ENCODE data around the gene ATP5PD. TPM values are rescaled to one million over a fixed set of nuclear protein-coding genes. Genes with fewer than 3 reads are reported as not detected.

Gene ATP5PD
- total RNA-seq, 4 donors from 2014 or later, result 172 to 408 (median 330) TPM

DNA sequence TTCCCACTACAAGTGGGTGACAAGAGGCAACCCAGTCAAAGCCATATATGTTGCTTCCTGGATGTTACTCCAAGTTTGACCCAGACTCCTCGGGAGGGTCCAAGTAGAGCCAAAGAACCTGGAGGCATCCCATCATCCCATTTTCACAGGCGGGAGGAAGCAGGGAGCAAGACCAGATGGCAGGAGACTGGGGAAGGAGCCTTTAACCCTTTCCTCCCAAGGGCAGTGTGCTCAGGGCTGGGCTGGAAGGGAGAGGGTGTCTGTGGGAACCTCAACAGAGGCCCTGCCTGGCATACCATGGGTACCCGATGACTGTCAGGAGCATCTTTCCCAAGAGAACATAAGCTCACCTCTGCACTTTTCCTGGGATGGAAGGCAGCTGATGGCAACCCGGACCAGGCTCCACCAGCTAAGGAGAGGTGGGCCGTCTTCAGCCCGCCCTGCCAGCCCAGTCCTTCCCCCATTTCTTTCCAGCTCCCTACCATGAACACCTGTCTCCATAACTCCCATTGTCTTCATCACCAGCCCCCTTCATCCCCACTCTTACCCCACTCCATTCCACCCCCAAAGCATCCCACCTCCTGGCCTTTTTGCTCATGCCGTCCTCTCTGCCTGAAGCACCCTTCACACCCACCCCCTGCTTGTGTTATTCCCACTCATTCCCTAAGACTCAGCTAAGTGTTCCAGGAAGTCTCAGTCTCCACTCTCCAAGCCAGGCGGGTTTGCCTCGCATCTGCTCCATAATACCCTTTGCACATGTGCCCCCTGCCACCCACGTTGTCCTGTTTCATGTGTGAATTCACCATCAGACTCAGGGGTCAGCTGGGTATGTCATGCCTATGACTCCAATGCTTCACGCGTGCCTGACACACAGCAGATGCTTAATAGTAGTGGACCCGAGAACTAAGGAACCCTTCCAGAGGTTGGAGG is 35.1 kb upstream of the ATP5PD start:
- 83 to 88% methylated on average over 13 of the region's 13 CpGs for whole genome bisulfite sequencing, 2 donors
- H3K9me3 ChIP-seq, result no peaks in the 10 kb centered on the region
- TF ChIP-seq, protein P1, sequence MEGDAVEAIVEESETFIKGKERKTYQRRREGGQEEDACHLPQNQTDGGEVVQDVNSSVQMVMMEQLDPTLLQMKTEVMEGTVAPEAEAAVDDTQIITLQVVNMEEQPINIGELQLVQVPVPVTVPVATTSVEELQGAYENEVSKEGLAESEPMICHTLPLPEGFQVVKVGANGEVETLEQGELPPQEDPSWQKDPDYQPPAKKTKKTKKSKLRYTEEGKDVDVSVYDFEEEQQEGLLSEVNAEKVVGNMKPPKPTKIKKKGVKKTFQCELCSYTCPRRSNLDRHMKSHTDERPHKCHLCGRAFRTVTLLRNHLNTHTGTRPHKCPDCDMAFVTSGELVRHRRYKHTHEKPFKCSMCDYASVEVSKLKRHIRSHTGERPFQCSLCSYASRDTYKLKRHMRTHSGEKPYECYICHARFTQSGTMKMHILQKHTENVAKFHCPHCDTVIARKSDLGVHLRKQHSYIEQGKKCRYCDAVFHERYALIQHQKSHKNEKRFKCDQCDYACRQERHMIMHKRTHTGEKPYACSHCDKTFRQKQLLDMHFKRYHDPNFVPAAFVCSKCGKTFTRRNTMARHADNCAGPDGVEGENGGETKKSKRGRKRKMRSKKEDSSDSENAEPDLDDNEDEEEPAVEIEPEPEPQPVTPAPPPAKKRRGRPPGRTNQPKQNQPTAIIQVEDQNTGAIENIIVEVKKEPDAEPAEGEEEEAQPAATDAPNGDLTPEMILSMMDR (IDR thresholded peaks at IDR 0.05), result no peak
- no peak for TF ChIP-seq POLR2A (IDR thresholded peaks at IDR 0.05)
- intact Hi-C loops (cut with DNase I), result no loop called here
- no peak overlapping the region for H3K4me3 ChIP-seq (replicated peaks in 1 of 3)
- H3K27ac ChIP-seq, result no peak overlapping the region
- no peaks in the 10 kb centered on the region for H3K36me3 ChIP-seq
- no peaks in the 10 kb centered on the region for H3K27me3 ChIP-seq
- DNase-seq, result no peak
- peaks cover 24 to 48% of the 10 kb centered on the region in 2 donors for H3K4me1 ChIP-seq

GRCh38 chr17:75079023-75079373 is 32.2 kb upstream of the ATP5PD start:
- no peak overlapping the region for H3K4me3 ChIP-seq (replicated peaks in 1 of 3)
- no peak for TF ChIP-seq POLR2A (IDR thresholded peaks at IDR 0.05)
- TF ChIP-seq, protein P1 (IDR thresholded peaks at IDR 0.05), result no peak
- peaks cover 20 to 35% of the 10 kb centered on the region in 2 donors for H3K4me1 ChIP-seq
- no peak for DNase-seq
- no peaks in the 10 kb centered on the region for H3K9me3 ChIP-seq
- intact Hi-C loops (cut with DNase I), result no loop called here
- 50 to 80% methylated on average over 2 to 8 of the region's 8 CpGs for WGBS, 2 donors
- no peaks in the 10 kb centered on the region for H3K36me3 ChIP-seq
- H3K27me3 ChIP-seq, result no peaks in the 10 kb centered on the region
- no peak overlapping the region for H3K27ac ChIP-seq

GRCh38 chr17:75078284-75079022 is 31.7 kb upstream of the ATP5PD start:
- TF ChIP-seq, protein P1 (IDR thresholded peaks at IDR 0.05), result no peak
- TF ChIP-seq POLR2A (IDR thresholded peaks at IDR 0.05), result no peak
- H3K4me1 ChIP-seq, result peaks cover 15 to 30% of the 10 kb centered on the region in 2 donors
- no peaks in the 10 kb centered on the region for H3K36me3 ChIP-seq
- no peak overlapping the region for H3K4me3 ChIP-seq (replicated peaks in 1 of 3)
- intact Hi-C loops (cut with DNase I), result no loop called here
- 67 to 82% methylated on average over 12 to 16 of the region's 17 CpGs for WGBS, 2 donors
- peak overlapping the region in 2 of 3 donors; percentile 73 to 82 for H3K27ac ChIP-seq
- H3K9me3 ChIP-seq, result no peaks in the 10 kb centered on the region
- DNase-seq, result no peak
- H3K27me3 ChIP-seq, result no peaks in the 10 kb centered on the region

GRCh38 chr17:75077496-75078283 is 30.9 kb upstream of the ATP5PD start:
- Histone ChIP-seq H3K27ac (peak overlapping the region; percentile 73 to 82 (median 75)), H3K27me3 (no peaks in the 10 kb centered on the region), H3K36me3 (no peaks in the 10 kb centered on the region), H3K9me3 (no peaks in the 10 kb centered on the region), H3K4me3 (replicated peaks in 1 of 3) (peak overlapping the region in 2 of 3 donors; percentile 4 to 23), H3K4me1 (peaks cover 11 to 30% of the 10 kb centered on the region in 2 donors)
- TF ChIP-seq, protein P1 (IDR thresholded peaks at IDR 0.05), result peak in 4 of 6 experiments; percentile 7 to 12 (median 12)
- peak in 1 of 2 donors; percentile 38 for TF ChIP-seq POLR2A (IDR thresholded peaks at IDR 0.05)
- intact Hi-C loops (cut with DNase I), result no loop called here
- DNase-seq, result peak; percentile 87 to 88
- WGBS, 2 donors, result 0 to 37% methylated on average over 5 to 18 of the region's 53 CpGs

Measured in thyroid gland (tissue), 4 donors.